LNCAP (cell line): Measurements from ENCODE around the gene LTC4S.

Experiments
- TF ChIP-seq, protein P1 (sequence below): fragments of 450-650 bp; IDR thresholded peaks from 2 replicates; pipeline ENCODE4 v1.5.1; 2017; ENCODE audit warnings: mild to moderate bottlenecking

The LTC4S gene

DNA sequence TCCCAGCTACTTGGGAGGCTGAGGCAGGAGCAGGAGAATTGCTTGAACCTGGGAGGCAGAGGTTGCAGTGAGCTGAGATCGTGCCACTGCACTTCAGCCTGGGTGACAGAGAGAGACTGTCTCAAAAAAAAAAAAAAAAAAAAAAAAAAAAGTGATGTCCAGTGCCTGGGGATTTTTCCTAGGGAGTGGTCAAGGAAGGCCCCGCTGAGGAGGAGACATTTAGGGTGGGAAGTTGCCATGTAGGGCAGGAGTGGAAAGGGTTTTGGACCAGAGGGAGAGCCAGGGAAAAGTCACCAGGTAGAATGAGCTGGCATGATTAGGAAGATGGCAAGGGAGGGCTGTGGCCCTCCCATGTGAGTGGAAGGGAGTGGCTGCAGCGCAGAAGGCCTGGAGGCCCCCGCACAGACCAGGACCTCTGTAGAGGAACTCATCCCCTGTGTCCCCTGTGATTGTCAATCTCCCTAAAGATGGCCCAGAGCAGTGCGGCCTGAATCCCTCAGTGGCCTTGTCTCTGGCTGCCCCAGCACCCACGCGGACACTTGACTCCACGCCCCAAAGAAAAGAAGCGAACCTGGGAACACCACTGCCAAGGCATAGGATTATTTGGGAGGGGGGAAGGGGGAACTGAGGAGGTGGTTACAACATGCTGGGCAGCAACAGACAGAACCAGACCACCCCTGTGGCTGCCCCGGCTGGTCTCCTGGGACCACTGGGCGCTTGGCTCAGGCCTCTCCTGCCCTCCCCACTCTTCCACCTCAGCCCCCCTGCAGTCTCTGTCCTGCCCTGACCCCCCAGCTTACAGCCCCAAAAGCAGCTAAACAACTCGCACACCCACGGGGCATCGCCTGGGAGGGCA lies 24.3 kb downstream of the LTC4S start:
- TF ChIP-seq, protein P1, sequence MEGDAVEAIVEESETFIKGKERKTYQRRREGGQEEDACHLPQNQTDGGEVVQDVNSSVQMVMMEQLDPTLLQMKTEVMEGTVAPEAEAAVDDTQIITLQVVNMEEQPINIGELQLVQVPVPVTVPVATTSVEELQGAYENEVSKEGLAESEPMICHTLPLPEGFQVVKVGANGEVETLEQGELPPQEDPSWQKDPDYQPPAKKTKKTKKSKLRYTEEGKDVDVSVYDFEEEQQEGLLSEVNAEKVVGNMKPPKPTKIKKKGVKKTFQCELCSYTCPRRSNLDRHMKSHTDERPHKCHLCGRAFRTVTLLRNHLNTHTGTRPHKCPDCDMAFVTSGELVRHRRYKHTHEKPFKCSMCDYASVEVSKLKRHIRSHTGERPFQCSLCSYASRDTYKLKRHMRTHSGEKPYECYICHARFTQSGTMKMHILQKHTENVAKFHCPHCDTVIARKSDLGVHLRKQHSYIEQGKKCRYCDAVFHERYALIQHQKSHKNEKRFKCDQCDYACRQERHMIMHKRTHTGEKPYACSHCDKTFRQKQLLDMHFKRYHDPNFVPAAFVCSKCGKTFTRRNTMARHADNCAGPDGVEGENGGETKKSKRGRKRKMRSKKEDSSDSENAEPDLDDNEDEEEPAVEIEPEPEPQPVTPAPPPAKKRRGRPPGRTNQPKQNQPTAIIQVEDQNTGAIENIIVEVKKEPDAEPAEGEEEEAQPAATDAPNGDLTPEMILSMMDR: no peak

DNA sequence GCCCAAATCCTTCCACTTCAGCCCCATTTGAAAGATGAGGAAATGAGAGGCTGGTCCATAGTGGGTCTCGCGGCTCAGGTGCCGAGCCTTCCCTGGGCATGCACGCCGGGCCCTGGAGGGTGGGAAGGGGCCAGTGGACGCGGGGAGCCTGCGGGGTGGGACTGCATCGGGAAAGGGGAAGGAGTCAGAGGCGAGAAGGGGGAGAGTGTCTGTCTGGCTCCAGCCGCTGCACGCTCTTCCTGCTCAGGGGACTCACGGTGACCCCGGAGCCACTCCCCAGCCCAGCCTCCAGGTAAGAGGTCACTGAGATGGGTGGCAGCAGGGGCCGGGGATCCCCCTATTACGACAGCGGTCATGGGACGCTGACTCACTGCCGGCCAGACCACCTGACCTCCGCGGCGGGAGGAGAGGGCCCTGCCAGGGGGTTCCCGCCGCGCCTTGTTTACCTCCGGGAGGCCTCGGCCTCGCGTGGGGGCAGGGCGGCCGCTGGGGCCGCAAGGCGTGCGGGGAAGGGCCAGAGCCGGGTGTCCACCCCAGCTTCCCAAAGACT lies 25.0 kb downstream of the LTC4S start:
- TF ChIP-seq, protein P1: no peak

DNA sequence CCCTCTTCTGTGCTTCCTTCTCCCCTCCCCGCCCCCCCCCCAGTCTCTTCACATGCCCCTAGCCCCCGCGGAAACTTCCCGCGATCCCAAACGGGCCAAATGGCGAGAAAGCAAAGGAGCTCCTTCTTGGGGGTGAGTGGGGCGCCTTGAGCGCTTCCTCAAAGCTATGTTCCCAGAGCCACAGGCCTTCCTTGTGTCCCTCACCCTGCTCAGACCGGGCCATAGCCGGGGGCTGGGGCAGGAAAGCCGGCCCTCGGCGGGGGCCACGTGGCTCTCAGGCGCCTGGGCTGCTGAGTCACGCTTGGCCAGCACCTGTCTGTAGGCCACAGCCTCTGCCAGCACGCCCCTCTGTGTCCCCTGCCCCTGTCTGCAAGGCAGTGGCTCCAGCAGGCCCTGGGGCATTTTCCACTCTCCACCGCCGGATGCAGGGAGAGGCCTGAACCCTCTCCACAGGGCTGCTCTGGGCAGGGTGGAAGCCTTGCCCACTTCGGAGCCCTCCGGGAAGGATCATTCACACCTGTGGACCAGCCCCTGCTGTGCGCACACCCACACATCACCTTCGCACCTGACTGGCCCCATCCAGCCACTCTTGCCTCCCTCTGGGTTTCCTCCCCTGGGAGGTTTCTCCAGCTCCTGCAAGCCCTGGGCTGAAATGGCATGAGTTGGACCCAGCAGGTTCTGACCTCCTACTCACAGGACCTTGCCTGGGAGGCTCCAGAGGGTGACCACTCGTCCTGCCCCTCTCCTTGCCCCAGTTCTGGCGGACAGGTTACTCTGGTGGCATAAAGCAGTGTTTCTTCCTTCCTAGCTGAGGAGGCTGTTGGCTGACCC lies 25.7 kb downstream of the LTC4S start:
- TF ChIP-seq, protein P1: no peak

DNA sequence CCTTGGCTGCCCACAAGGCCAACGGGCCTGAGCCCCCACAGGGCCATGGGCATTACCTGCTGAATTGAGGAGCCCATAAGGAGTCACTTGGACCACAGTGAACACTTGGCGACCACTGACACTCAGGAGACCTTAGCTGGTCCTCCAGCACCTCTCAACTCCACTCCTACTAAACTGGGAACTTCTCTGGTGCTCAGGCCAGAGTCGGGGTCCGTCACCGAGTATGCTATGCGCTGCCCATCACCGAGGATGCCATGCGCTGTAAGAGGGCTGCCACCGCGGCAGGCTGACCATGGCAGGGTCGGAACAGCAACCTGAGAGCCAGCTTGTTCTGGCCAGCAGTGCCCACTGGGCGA lies 26.3 kb downstream of the LTC4S start:
- TF ChIP-seq, protein P1: no peak

DNA sequence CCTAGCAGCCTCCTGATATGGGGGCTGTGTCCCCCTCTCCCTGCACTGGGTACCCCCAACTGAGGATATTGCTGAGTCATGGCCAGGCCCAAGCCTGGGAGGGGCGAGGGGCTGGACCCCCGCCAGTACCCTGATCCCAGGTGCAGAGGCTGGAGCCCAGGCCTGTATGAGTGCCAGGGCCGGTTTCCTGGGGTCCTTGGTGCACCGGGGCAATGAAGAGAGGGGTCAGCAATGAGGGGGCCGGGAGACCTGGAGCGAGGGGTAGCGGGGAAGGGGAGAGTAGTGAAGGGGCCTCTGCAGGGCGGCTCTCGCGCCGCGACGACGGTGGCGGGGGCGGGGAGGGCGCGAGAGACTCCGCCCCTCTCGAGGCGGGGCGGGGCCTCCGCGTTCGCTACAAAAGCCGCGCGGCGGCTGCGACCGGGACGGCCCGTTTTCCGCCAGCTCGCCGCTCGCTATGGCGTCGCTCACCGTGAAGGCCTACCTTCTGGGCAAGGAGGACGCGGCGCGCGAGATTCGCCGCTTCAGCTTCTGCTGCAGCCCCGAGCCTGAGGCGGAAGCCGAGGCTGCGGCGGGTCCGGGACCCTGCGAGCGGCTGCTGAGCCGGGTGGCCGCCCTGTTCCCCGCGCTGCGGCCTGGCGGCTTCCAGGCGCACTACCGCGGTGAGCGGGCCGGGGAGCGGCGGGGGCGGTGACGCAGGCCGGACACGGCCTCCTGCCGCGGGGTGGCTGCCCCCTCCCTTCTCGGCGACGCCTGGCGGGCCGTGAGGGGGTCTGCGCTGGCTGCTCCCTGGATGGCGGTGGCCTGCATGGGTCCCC lies 26.9 kb downstream of the LTC4S start, which contains the start of gene SQSTM1:
TSS of gene SQSTM1 (plus strand) at position 423 of the 815 bp plus-strand sequence. CDS start at position 455, 32 bp downstream.
- TF ChIP-seq, protein P1: no peak

DNA sequence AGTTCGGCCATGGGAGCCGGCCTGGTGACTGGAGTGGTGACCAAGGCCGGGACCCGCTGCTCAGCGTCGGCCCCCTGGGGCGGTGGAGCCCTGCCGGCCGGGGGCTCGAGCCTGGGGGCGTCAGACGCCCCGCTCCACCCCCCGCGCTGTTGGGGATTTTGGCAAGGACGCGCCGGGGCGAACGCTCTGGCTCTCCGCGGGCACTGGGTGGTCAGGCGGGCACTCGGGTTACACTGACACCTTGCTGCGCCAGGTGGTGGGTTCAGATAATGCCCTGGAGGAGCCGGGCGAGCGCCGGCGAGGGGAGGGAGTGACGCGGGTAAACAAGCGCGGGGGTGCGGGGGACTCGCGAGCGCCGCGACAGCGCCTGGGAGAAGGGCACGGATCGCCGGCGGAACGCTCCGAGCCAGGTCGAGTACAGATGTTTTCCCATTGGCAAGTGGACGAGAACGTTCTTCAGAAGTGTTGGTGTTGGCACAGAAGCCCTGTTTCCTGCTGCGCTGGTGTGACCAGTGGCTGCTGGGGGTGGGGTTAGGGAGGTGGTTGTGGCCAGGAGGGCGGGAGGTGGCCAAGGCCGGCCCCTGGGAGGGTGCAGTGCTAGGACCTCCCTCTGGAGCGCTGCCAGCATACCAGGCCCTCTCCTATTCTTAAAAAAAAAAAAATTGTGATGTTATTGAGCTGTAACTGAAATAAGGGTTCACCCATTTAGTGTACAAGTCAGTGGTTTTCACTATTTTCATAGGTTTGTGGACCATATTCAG lies 27.7 kb downstream of the LTC4S start:
- TF ChIP-seq, protein P1: no peak
